ENCODE data around the gene NXPH3.

Gene NXPH3

GRCh38 chr17:49545007-49545660, 30.5 kb upstream of the NXPH3 start:
- no peak for DNase-seq (ENCODE audit: low spot score)
- H3K27ac ChIP-seq (ENCODE audit: poor library complexity, severe bottlenecking), result no peak overlapping the region
- no peak for ATAC-seq (ENCODE audit: low read depth)
- no peaks in the 10 kb centered on the region for H3K9me3 ChIP-seq (ENCODE audit: severe bottlenecking)
- TF ChIP-seq CTCF (IDR thresholded peaks at IDR 0.05; ENCODE audit: poor library complexity, severe bottlenecking), result no peak
- H3K4me3 ChIP-seq (ENCODE audit: severe bottlenecking), result no peak overlapping the region
- no peaks in the 10 kb centered on the region for H3K36me3 ChIP-seq (ENCODE audit: low read depth)
- no peaks in the 10 kb centered on the region for H3K27me3 ChIP-seq (ENCODE audit: insufficient read depth, poor library complexity, severe bottlenecking)
- peaks cover 3% of the 10 kb centered on the region for H3K4me1 ChIP-seq (ENCODE audit: insufficient read depth, poor library complexity, severe bottlenecking)

- TF ChIP-seq CTCF (IDR thresholded peaks at IDR 0.05; ENCODE audit: poor library complexity, severe bottlenecking), result no peak
- DNase-seq (ENCODE audit: low spot score), result no peak
- ATAC-seq (ENCODE audit: low read depth), result no peak
- H3K4me3 ChIP-seq (ENCODE audit: severe bottlenecking), result no peak overlapping the region
- H3K4me1 ChIP-seq (ENCODE audit: insufficient read depth, poor library complexity, severe bottlenecking), result peaks cover 3% of the 10 kb centered on the region
- no peaks in the 10 kb centered on the region for H3K36me3 ChIP-seq (ENCODE audit: low read depth)
- H3K9me3 ChIP-seq (ENCODE audit: severe bottlenecking), result no peaks in the 10 kb centered on the region
- H3K27ac ChIP-seq (ENCODE audit: poor library complexity, severe bottlenecking), result no peak overlapping the region
- no peaks in the 10 kb centered on the region for H3K27me3 ChIP-seq (ENCODE audit: insufficient read depth, poor library complexity, severe bottlenecking)
Measured at GRCh38 chr17:49545806-49546545, 29.7 kb upstream of the NXPH3 start.

- no peak overlapping the region for H3K4me3 ChIP-seq (ENCODE audit: severe bottlenecking)
- ATAC-seq (ENCODE audit: low read depth) (no peak), DNase-seq (ENCODE audit: low spot score) (no peak)
- peaks cover 3% of the 10 kb centered on the region for H3K4me1 ChIP-seq (ENCODE audit: insufficient read depth, poor library complexity, severe bottlenecking)
- no peak for TF ChIP-seq CTCF (IDR thresholded peaks at IDR 0.05; ENCODE audit: poor library complexity, severe bottlenecking)
- H3K36me3 ChIP-seq (ENCODE audit: low read depth), result no peaks in the 10 kb centered on the region
- no peaks in the 10 kb centered on the region for H3K27me3 ChIP-seq (ENCODE audit: insufficient read depth, poor library complexity, severe bottlenecking)
- H3K9me3 ChIP-seq (ENCODE audit: severe bottlenecking), result no peaks in the 10 kb centered on the region
- no peak overlapping the region for H3K27ac ChIP-seq (ENCODE audit: poor library complexity, severe bottlenecking)
Measured at GRCh38 chr17:49546546-49547535, 28.8 kb upstream of the NXPH3 start.

GRCh38 chr17:49547566-49547965, 28.1 kb upstream of the NXPH3 start:
- no peak for ATAC-seq (ENCODE audit: low read depth)
- peaks cover 3% of the 10 kb centered on the region for H3K4me1 ChIP-seq (ENCODE audit: insufficient read depth, poor library complexity, severe bottlenecking)
- no peak for TF ChIP-seq CTCF (IDR thresholded peaks at IDR 0.05; ENCODE audit: poor library complexity, severe bottlenecking)
- H3K27ac ChIP-seq (ENCODE audit: poor library complexity, severe bottlenecking), result no peak overlapping the region
- H3K27me3 ChIP-seq (ENCODE audit: insufficient read depth, poor library complexity, severe bottlenecking), result no peaks in the 10 kb centered on the region
- H3K9me3 ChIP-seq (ENCODE audit: severe bottlenecking), result no peaks in the 10 kb centered on the region
- H3K4me3 ChIP-seq (ENCODE audit: severe bottlenecking), result no peak overlapping the region
- H3K36me3 ChIP-seq (ENCODE audit: low read depth), result no peaks in the 10 kb centered on the region
- DNase-seq (ENCODE audit: low spot score), result no peak
